T-helper 2 cell (primary cell): ENCODE results near the gene TEN1.
"Not testable (repeated sequence)": the region's sequence is repeated elsewhere in the genome, so short reads cannot be mapped to it uniquely, and the experiment has no call there.

ENCODE experiments used
- DNase-seq, 5 experiments: peaks; one replicate each; pipeline versions ENCODE4 v3.0.0 to v3.0.0-alpha.2; 2012 to 2022

TEN1 gene

DNA sequence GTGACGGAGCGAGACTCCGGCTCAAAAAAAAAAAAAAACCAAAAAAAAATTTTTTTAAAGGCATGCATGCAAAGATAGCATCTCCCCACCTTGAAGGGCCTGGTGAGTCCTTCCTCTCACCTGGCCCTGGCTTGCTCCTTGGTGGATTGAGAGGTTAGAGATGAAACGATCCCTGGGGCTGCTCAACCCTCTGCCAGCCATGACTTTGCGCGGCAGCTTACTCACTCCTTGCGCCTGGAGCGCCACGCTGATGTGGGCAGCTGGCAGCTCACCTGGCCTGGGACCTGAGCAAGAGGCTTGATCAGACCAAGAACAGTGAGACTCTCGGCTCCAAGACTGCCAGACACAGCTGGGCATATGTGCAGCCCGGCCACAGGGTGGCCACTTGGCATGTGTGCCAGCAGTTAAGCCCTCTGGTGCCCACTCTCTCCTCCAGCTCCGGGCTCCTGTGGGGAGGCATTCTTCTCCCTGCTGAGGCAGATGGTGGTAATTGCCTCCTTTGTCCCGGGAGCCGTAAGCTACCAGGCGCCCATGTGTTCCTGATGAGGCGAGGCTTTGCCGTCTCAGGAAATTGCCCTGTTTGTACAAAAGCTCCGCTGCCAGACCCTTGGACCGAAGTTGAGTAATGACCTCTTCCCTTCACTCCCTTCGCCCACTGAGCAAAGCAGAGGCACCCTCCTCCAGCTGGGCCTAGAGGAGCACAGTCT, 53.2 kb downstream of the TEN1 start:
- no peak for DNase-seq

DNA sequence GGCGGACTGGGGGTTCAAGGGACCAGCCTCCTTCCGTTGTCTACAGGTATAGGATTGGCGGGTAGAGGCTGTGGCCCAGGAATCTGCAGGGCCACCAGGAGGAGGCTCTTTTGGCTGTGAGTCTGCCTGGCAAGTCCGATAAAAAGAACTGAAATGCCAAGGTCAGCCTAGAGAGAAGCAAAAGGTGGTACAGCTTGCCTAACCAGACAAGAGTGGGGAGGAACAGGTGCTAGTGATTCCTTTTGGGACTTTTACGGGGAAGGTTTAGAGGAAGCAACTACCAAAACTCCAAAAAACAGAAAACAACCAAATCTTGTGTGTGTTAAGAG, 53.7 kb downstream of the TEN1 start:
- DNase-seq, result no peak

DNA sequence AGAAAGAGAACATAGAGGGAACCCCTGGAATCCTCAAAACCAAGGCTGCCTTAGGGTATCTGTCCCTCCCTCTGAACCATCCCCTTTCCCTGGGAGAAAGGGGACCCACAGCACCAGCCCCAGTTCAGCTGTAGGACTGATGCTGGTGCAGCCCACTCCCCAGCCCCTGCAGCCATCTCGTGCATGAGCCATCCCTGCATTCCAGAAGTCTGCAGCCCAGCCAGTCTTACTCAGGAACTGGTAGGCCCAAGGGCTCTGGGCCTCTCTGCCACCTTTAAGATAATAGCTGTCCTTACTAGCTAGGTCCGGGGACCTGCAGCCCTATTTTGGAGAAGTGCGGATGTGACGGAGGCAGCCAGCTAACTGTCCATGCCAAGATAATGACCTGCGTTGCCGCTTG, 54.1 kb downstream of the TEN1 start:
- DNase-seq, result no peak

DNA sequence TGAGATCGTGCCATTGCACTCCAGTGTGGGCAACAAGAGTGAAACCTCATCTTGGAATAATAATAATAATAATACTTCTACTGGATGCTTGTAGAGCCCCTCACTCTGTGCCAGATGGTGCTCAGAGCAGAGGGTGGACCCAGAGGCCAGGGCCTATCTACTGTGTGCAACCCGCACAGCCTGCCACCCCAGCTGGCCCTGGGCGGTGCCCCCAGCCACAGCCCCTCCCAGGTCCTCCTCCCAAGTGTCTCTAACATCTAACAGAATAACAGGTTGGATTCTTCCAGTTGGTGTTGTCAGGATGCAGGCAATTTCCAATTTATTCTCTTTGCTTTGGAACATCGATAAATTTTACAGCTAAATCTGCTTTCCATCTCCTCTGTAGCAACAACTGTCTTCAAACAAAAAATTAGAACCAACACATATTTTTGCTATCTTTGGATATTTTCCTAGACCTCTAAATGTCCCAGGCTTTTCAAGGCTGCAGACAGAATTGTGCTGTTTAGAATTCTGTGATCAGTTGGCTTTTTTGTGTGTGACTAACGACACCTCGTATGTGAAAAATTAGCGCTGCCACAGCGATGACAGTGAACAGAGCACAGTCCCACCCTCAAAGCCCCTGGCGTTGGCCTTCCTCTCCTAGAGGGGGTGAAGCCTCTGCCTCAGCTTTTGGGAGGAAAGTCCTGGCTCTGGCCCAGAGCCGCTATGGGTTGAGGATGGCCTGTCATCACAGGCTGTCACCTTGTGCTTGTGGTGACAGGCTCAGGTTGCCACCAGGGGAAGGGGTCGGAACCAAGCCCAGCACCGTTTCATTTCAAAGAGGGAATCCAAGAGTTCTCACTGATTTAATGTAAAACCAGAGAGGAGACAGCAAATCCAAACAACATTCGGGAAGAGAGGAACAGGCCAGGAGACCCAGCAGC, 55.6 kb downstream of the TEN1 start:
- no peak for DNase-seq

DNA sequence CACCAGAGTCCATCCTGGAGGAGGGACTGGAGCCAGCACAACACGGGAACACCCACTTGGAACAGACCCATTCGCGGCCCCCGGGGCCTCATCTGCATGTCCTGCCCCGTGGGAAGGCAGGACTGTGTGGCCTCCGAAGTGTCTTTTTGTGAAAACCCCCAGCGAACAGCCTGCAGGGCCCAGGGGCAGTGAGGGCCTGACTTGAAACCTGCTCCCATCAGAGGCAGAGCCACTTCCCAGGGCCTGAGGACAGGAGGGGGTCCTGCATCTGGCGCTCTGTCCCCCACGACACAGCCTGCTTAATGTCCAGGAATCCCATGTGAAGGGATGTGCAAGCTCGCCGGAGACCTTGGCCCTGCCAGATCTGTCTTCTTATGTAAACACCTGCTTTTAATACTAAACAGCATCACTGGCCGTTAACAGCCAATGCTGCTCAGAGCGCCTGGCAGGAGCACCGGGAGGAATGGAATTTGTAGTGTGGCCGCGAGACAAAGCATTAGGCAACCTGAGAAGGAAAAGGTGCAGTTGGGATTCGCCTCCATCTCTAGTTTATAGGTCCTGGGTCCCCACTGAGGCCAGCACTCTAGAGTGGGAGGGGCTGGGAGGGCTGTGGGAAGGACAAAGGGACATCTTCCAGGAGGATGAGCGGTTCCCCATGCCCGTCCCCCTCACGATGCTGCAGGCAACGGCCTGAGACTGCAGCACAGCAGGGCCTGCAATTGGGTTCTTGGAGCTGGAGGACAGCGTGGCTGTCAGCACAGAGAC, 57.6 kb downstream of the TEN1 start:
- no peak for DNase-seq

DNA sequence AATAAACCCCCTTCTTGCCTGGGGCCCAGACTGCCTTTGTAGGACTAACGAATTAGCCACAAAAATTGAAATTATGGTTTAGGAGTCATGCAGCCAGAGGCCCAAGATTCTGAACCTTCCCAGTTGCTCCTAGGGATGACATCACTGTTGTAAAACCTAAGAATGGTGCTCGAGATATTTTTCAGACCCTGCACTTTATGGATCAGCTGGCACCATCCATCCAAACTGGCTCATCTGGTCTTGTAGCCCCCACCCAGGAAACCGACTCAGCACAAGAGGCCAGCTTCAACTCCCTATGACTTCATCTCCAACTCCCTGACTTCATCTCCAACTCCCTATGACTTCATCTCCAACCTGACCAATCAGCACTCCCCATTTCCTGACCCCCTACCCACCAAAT, 59.0 kb downstream of the TEN1 start:
- no peak for DNase-seq

DNA sequence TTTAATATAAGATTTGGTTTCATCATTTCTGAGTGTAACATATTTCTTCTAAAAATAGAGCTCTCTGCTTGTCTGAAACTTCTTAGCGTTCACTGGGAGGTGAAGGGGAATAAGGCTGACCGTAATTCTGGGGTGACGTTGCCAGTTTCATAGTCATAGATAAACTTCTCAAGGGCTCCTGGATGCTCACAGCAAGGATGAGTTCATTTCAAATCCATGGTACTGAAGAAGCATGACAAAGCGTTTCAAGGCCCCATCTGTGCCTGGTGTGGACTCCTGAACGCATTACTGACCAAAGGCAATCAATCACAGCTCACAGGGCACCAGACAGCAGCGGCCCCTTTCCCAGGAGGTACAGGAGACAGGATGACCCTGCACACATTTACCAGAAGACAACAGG, 60.1 kb downstream of the TEN1 start:
- DNase-seq, result no peak

DNA sequence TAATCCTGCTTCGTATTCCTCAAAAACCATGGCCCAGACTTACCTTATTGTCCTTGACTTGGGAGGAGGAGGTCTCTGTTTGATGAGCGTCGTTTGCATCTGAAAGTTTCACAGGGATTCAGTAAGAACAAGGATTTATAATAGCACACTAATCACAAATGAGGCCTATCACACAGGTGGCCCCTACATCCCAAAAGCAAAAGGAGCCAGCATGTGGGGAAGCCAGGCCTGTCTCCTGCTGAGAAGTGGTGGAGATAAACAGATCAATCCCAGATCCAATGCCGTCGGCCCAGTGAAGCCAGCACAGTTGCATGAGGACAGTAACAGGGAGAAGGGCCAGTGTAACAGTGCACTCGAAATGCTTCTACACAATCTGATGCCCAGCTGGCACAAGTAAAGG, 61.3 kb downstream of the TEN1 start:
- no peak for DNase-seq

DNA sequence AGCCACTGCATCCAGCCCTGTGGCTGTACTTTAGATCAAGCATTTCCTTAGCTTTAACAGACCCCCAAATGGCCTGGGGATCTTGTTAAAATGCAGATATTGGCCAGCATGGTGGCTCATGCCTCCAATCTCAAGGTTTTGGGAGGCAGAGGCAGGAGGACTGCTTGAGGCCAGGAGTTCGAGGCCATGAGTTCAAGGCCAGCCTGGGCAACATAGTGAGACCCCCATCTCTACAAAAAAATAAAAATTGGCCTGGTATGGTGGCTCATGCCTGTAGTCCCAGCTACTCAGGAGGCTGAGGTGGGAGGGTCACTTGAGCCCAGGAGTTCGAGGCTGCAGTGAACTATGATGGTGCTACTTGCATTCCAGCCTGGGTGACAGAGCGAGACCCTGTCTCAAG, 63.8 kb downstream of the TEN1 start:
- DNase-seq, result not testable (repeated sequence)

DNA sequence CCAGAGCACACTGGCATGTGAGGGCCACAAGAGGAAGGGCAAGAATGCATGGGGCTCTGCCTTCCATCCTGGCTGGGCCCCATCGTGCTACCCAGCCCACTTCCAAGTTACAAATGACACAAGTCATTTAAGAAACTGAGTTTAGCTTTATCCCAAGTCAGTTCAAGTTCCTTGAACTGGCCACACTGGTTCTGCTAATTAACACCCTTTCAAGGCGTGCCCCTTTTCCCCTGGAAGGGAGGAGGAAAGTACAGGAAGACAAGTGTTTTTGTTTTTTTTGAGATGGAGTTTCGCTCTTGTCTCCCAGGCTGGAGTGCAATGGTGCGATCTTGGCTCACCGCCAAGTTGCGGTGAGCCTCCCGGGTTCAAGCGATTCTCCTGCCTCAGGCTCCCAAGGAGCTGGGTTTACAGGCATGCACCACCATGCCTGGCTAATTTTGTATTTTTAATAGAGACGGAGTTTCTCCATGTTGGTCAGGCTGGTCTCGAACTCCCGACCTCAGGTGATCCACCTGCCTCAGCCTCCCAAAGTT, 65.5 kb downstream of the TEN1 start:
- not testable (repeated sequence) for DNase-seq

DNA sequence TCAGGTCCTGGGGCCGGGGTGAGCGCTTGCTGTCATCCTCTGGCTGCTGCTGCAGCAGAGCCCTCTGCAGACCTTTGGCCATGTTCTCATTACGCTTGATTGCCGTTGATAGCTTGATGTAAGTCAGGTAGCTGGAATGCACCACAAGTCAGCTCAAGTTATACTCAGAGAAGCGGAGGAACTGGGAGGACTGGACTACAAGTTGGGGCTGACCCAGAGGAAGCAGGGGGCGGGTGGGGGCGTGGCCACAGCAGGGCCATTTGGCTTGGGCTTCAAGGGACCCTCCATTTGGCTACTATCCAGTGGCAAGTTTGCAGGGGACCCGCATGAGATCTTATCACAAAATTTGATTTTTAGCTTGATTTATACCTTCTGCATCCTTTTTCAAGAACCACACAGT, 67.0 kb downstream of the TEN1 start:
- no peak for DNase-seq

DNA sequence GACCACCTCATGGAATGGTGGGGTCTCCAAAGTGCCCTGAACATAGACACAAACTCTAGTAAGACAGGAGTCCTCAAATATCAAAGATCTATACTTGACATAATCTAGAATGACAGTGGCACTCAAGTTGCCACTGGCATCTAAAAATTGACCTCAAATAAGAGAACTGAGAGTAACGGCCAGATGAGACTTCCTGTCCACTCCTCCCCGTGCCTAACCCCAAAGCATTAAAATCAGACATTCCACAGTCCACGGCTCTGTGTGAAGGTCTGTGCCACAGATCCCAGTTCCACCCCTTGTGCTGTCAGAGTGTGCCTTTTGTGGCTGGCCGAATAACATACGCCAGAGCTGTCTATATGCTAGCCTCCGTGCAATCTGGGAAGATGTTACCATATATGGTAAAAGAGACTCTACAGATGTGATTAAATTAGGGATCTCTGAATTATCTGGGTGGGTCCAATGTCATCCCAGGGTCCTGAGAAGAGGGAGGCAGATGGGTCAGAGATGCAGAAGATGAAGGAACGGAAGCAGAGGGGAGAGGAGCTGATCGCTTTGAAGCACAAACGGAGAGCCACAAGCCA, 69.1 kb downstream of the TEN1 start:
- no peak for DNase-seq

DNA sequence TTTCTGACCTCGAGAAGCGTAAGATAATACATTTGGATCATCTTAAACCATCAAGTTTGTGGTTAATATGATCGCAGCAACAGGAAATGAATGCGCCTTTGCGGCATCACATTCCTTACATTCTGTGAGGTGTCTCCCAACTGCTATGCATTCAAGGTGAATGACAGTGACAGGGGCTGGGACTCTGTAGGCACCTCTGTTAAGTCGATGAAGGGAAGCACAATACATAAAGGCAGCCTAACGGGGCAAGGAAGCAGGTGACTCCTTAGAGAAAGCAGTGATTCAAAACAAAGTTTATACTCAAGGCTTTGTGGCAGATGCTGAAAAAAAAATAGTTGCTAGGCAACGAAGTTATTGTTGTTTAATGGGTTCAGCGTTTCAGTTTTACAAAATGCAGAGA, 69.7 kb downstream of the TEN1 start:
- DNase-seq, result peak in 1 of 5 experiments; percentile 46

DNA sequence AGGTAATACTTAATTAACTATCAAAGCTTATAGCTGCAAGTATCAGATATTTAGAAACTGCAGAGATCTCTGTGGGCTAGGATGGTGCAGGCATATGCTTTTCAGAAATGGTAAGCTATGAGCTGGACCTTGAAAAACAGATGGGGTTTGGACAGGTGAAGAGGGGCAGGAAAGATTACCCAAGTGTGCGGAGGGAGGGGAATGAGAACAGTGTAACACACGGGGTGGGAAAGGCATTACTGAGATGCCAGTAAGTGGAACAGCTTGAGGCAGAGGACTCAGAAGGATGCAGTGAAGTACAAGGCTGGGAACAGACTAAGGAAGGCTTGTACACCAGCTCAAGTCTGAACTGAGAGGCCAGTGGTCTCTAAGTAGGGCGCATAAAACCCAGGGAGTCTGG, 70.2 kb downstream of the TEN1 start:
- no peak for DNase-seq

DNA sequence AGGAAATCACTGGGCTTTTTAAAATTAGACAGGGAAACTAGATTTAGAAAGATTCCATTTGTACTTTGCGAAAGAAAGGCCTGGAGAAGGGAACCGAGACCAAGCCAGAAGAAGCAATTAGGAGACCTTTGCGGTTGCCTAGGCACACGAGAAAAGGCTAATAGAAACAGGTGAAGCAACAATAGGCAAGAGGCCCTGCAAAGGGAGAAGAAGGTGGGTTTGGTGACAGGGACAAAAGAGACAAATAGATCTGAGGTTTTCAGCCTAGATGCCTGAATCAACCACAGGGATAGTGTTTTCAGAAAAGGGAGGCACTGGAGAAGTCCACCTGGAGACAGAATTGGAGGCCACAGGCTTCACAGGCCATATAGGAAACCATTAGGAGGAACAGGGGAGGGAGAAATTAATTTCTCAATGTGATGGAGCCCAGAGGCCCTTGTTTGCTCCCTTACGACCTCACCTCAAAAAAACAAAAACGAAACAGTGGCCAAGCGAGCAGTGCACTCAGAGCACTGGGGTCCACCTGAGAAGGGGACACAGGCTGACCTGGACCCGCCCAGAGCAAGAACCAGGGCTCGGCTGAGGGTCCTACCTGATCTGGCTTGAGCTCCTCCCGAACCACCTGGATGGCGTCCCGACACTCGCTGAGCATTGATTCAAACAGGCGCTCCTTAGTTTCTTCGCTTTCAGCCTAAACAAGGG, 70.9 kb downstream of the TEN1 start:
- DNase-seq, result no peak
